Liver (tissue), 9 donors: ENCODE measurements around the gene PIP5K1C. TPM values are rescaled to one million over a fixed set of nuclear protein-coding genes. Genes with fewer than 3 reads are reported as not detected.

Source experiments
- DNase-seq: peaks from one replicate; pipeline ENCODE4 v3.0.0-alpha.2; 2017; ENCODE audit warnings: low spot score
- H3K27ac ChIP-seq, 2 donors: one replicate each; pipeline ENCODE4 v1.7.0; 2013; ENCODE audit warnings: inconsistent platforms in 2 of 2, low read length in 2 of 2, control low read depth in 1 of 2, low read depth in 1 of 2, mild to moderate bottlenecking in 1 of 2
- H3K27me3 ChIP-seq, 4 donors: one replicate each; pipeline versions ENCODE4 v1.6.1 to v1.7.0; 2013; ENCODE audit warnings: low read length in 3 of 4, inconsistent platforms in 1 of 4, mild to moderate bottlenecking in 1 of 4, moderate library complexity in 1 of 4; ENCODE audit not compliant: control insufficient read depth in 4 of 4, insufficient read depth in 4 of 4
- H3K36me3 ChIP-seq, 4 donors: one replicate each; pipeline versions ENCODE4 v1.6.1 to v1.7.0; 2013; ENCODE audit warnings: low read length in 3 of 4, mild to moderate bottlenecking in 3 of 4, low read depth in 1 of 4, moderate library complexity in 1 of 4; ENCODE audit not compliant: control insufficient read depth in 4 of 4, insufficient read depth in 3 of 4
- H3K4me1 ChIP-seq, 4 donors: one replicate each; pipeline versions ENCODE4 v1.6.1 to v1.7.0; 2013; ENCODE audit warnings: low read length in 3 of 4, mild to moderate bottlenecking in 3 of 4, moderate library complexity in 1 of 4; ENCODE audit not compliant: control insufficient read depth in 4 of 4, insufficient read depth in 4 of 4
- H3K4me3 ChIP-seq, 3 donors: one replicate each; pipeline versions ENCODE4 v1.6.1 to v1.7.0; 2013; ENCODE audit warnings: low read length in 3 of 3, control low read depth in 1 of 3, low read depth in 1 of 3, mild to moderate bottlenecking in 1 of 3
- H3K9ac ChIP-seq, 2 donors: one replicate each; pipeline ENCODE4 v1.7.0; 2013; ENCODE audit warnings: low read length in 2 of 2, mild to moderate bottlenecking in 2 of 2, moderate library complexity in 2 of 2, control low read depth in 1 of 2, low read depth in 1 of 2
- H3K9me3 ChIP-seq, 4 donors: one replicate each; pipeline versions ENCODE4 v1.6.1 to v1.7.0; 2013; ENCODE audit warnings: low read length in 3 of 4; ENCODE audit not compliant: control insufficient read depth in 4 of 4
- CTCF ChIP-seq: fragments of 150-350 bp; IDR thresholded peaks from 2 replicates; pipeline ENCODE4 v1.5.1; 2017; ENCODE audit warnings: improper control_type of control experiment, low read depth, low read length; ENCODE audit not compliant: missing input control
- FOXA1 ChIP-seq: IDR thresholded peaks from 2 replicates; pipeline ENCODE4 v1.6.1; 2016; ENCODE audit warnings: antibody characterized with exemption
- FOXA2 ChIP-seq: IDR thresholded peaks from 2 replicates; pipeline ENCODE4 v1.6.1; 2016; ENCODE audit warnings: antibody characterized with exemption
- GABPA ChIP-seq, 2 donors: IDR thresholded peaks in 1 of 2; conservative IDR thresholded peaks in 1 of 2; 2 replicates each; pipeline ENCODE4 v1.6.1; 2016; ENCODE audit warnings: antibody characterized with exemption in 2 of 2, mild to moderate bottlenecking in 1 of 2, moderate library complexity in 1 of 2
- HNF4A ChIP-seq, 2 donors: conservative IDR thresholded peaks; 2 replicates each; pipeline ENCODE4 v1.6.1; 2016; ENCODE audit warnings: antibody characterized with exemption in 2 of 2, mild to moderate bottlenecking in 2 of 2
- HNF4G ChIP-seq: IDR thresholded peaks from 2 replicates; pipeline ENCODE4 v1.6.1; 2016; ENCODE audit warnings: antibody characterized with exemption
- JUND ChIP-seq, 2 donors: IDR thresholded peaks; 2 replicates each; pipeline ENCODE4 v1.6.1; 2016; ENCODE audit warnings: antibody characterized with exemption in 2 of 2
- MAX ChIP-seq: IDR thresholded peaks from 2 replicates; pipeline ENCODE4 v1.6.1; 2016; ENCODE audit warnings: antibody characterized with exemption
- NR2F2 ChIP-seq: IDR thresholded peaks from 2 replicates; pipeline ENCODE4 v1.6.1; 2016; ENCODE audit warnings: antibody characterized with exemption
- RAD21 ChIP-seq, 2 donors: IDR thresholded peaks; 2 replicates each; pipeline ENCODE4 v1.6.1; 2016; ENCODE audit warnings: antibody characterized with exemption in 2 of 2, mild to moderate bottlenecking in 2 of 2
- REST ChIP-seq: IDR thresholded peaks from 2 replicates; pipeline ENCODE4 v1.6.1; 2016; ENCODE audit warnings: antibody characterized with exemption, mild to moderate bottlenecking
- RXRA ChIP-seq, 2 donors: IDR thresholded peaks; 2 replicates each; pipeline ENCODE4 v1.6.1; 2017 to 2018; ENCODE audit warnings: antibody characterized with exemption in 2 of 2, mild to moderate bottlenecking in 1 of 2
- SP1 ChIP-seq: IDR thresholded peaks from 2 replicates; pipeline ENCODE4 v1.6.1; 2018; ENCODE audit warnings: antibody characterized with exemption, mild to moderate bottlenecking
- TAF1 ChIP-seq: conservative IDR thresholded peaks from 2 replicates; pipeline ENCODE4 v1.6.1; 2016; ENCODE audit warnings: antibody characterized with exemption, mild to moderate bottlenecking
- YY1 ChIP-seq: IDR thresholded peaks from 2 replicates; pipeline ENCODE4 v1.6.1; 2016; ENCODE audit warnings: antibody characterized with exemption, mild to moderate bottlenecking
- ZBTB33 ChIP-seq: IDR thresholded peaks from 2 replicates; pipeline ENCODE4 v1.6.1; 2016; ENCODE audit warnings: antibody characterized with exemption
- WGBS: extraction: QIAGEN DNeasy Blood & Tissue Kit; methylation state at CpG from one replicate; pipeline ENCODE4 v1.1.7; 2013; 5-methylcytosine and 5-hydroxymethylcytosine counted together
- polyA plus RNA-seq, 2 donors: library from polyadenylated mRNA; stranded (reverse) in 1 of 2; unstranded in 1 of 2; fragments of 200-250 nt in 1 of 2; fragments of >200 nt in 1 of 2; fragmentation: Nextera tagmentation in 1 of 2; extraction: Ambion mirVana in 1 of 2; gene quantifications; one replicate each; pipeline versions ENCODE4 v1.2.1 to v1.2.3, GENCODE V29; 2013 to 2015
- total RNA-seq, 2 donors: library from RNA; depleted of rRNA; stranded (reverse); fragments of >200 nt; gene quantifications; one replicate each; pipeline ENCODE4 v1.2.3, GENCODE V29; 2014
- TF ChIP-seq, protein P1 (sequence below): IDR thresholded peaks from 2 replicates; pipeline ENCODE4 v1.6.1; 2016; ENCODE audit warnings: antibody characterized with exemption
- donor health status: healthy.
- donor health status: healthy.
- donor health status: healthy.
- donor health status: healthy.
- donor health status: healthy.

Gene PIP5K1C
- total and polyA plus RNA-seq, 4 donors = 1.8 to 7.4 (median 6.0) TPM

GRCh38 chr19:3605770-3606169, 94.5 kb downstream of the PIP5K1C start:
- Histone ChIP-seq H3K27me3 (no peaks in the 10 kb centered on the region), H3K4me3 (peak overlapping the region in 2 of 3 donors; percentile 2 to 55), H3K9me3 (no peaks in the 10 kb centered on the region), H3K9ac (no peak overlapping the region), H3K27ac (peak overlapping the region in 1 of 2 donors; percentile 73), H3K4me1 (peaks cover 0 to 8% (median 4%) of the 10 kb centered on the region in 4 donors), H3K36me3 (peaks cover 0 to 2% (median 0%) of the 10 kb centered on the region in 4 donors)
- no peak for DNase-seq
- TF ChIP-seq RXRA (IDR thresholded peaks at IDR 0.05) (no peak), JUND (IDR thresholded peaks at IDR 0.05) (no peak), NR2F2 (no peak), RAD21 (IDR thresholded peaks at IDR 0.05) (no peak)
- WGBS = 51% methylated on average over 5 of the region's 5 CpGs

- Histone ChIP-seq H3K9ac (no peak overlapping the region), H3K27me3 (no peaks in the 10 kb centered on the region), H3K9me3 (no peaks in the 10 kb centered on the region), H3K4me1 (peaks cover 0 to 8% (median 4%) of the 10 kb centered on the region in 4 donors), H3K36me3 (peaks cover 0 to 1% (median 0%) of the 10 kb centered on the region in 4 donors), H3K4me3 (peak overlapping the region in 2 of 3 donors; percentile 16 to 55), H3K27ac (peak overlapping the region in 1 of 2 donors; percentile 63)
- TF ChIP-seq YY1 = no peak
- no peak for TF ChIP-seq HNF4G
- no peak for TF ChIP-seq FOXA1
- no peak for TF ChIP-seq GABPA (IDR thresholded peaks at IDR 0.05 in 1 of 2, conservative IDR thresholded peaks at IDR 0.05 in 1 of 2)
- TF ChIP-seq CTCF = no peak
- no peak for TF ChIP-seq HNF4A (conservative IDR thresholded peaks at IDR 0.05)
- TF ChIP-seq FOXA2 = no peak
- no peak for TF ChIP-seq MAX
- TF ChIP-seq NR2F2 = no peak
- TF ChIP-seq RAD21 (IDR thresholded peaks at IDR 0.05) = no peak
- TF ChIP-seq SP1 = no peak
- 74% methylated on average over 3 of the region's 3 CpGs for WGBS
- no peak for DNase-seq
Measured at GRCh38 chr19:3605361-3605760, 94.9 kb downstream of the PIP5K1C start.

DNA sequence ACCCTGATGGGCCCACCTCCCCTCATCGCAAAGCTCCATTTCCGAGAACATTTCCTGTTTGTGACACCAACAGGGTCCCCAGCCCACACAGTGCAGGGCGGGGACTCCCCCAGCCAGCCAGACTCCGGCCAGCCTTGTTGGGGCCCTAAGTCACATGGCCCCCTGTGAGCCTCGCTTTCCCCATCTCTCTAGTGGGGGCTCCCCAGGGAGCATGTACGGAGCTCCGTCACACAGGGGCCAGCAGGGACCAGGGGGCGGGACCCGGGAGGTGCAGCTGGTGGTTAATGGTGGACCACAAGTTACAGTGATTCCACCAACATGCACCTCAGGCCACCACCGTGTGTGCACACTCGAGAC, 95.3 kb downstream of the PIP5K1C start:
- no peaks in the 10 kb centered on the region for H3K27me3 ChIP-seq
- WGBS = 66% methylated on average over 11 of the region's 11 CpGs
- DNase-seq = no peak
- no peak overlapping the region for H3K9ac ChIP-seq
- H3K4me3 ChIP-seq = peak overlapping the region in 2 of 3 donors; percentile 3 to 16
- peak overlapping the region; percentile 55 to 63 for H3K27ac ChIP-seq
- no peaks in the 10 kb centered on the region for H3K36me3 ChIP-seq
- peaks cover 0 to 8% (median 4%) of the 10 kb centered on the region in 4 donors for H3K4me1 ChIP-seq
- TF ChIP-seq SP1 = no peak
- no peak for TF ChIP-seq HNF4G
- no peak for TF ChIP-seq GABPA (IDR thresholded peaks at IDR 0.05 in 1 of 2, conservative IDR thresholded peaks at IDR 0.05 in 1 of 2)
- no peak for TF ChIP-seq HNF4A (conservative IDR thresholded peaks at IDR 0.05)
- no peak for TF ChIP-seq YY1
- TF ChIP-seq REST = no peak
- no peak for TF ChIP-seq MAX
- TF ChIP-seq TAF1 = no peak
- TF ChIP-seq FOXA1 = no peak
- TF ChIP-seq, protein P1, sequence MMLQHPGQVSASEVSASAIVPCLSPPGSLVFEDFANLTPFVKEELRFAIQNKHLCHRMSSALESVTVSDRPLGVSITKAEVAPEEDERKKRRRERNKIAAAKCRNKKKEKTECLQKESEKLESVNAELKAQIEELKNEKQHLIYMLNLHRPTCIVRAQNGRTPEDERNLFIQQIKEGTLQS = no peak
- TF ChIP-seq CTCF = no peak
- no peak for TF ChIP-seq ZBTB33
- no peak for TF ChIP-seq NR2F2
- H3K9me3 ChIP-seq = no peaks in the 10 kb centered on the region
